ENCODE data around the gene CFAP161.

CFAP161 gene

DNA sequence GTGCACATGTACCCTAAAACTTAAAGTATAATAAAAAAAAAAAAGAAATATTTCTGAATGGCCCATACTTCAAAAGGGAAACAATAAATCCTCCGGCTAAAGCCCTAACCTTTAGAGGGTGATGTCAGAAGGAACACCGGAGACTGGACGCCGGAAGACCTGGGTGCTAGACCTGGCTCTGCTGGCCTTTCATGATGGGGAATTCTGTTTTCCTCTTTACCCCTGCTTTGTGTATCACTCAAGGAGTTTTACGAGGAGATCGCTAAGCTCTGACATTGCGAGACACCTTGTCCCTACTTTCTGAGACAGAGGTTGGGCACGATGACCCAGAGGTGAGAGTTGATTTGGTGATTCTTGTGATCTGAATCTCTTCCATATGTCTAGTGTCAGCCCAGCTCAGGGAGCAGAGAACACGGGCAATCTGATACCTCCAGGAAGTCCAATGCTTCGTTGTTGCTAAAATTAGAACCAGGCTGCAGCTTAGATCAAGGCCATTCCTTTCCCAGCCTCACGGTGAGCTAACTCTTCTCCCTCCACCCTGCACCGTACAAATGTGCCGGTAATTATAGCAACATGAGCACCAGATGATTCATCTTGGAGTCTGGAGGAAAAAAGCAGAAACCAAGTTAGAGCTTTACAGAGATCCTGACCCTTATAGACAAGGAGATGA is 42.0 kb upstream of the CFAP161 start:
- no peaks in the 10 kb centered on the region for H3K9me3 ChIP-seq (ENCODE audit: insufficient read depth, low read length, severe bottlenecking)
- H3K4me1 ChIP-seq (ENCODE audit: insufficient read depth, low read length): no peaks in the 10 kb centered on the region
- DNase-seq: no peak
- no peaks in the 10 kb centered on the region for H3K36me3 ChIP-seq (ENCODE audit: insufficient read depth, low read length)
- ATAC-seq (ENCODE audit: insufficient read depth, low read depth): no peak
- no peaks in the 10 kb centered on the region for H3K79me2 ChIP-seq (ENCODE audit: insufficient read depth, low read length)
- H2AFZ ChIP-seq (ENCODE audit: low read depth, low read length): no peak overlapping the region
- no peak overlapping the region for H3K4me3 ChIP-seq (ENCODE audit: low read depth in 1 of 2, low read length in 2 of 2)
- no peaks in the 10 kb centered on the region for H4K20me1 ChIP-seq (ENCODE audit: insufficient read depth, low read length)
- TF ChIP-seq, protein P1, sequence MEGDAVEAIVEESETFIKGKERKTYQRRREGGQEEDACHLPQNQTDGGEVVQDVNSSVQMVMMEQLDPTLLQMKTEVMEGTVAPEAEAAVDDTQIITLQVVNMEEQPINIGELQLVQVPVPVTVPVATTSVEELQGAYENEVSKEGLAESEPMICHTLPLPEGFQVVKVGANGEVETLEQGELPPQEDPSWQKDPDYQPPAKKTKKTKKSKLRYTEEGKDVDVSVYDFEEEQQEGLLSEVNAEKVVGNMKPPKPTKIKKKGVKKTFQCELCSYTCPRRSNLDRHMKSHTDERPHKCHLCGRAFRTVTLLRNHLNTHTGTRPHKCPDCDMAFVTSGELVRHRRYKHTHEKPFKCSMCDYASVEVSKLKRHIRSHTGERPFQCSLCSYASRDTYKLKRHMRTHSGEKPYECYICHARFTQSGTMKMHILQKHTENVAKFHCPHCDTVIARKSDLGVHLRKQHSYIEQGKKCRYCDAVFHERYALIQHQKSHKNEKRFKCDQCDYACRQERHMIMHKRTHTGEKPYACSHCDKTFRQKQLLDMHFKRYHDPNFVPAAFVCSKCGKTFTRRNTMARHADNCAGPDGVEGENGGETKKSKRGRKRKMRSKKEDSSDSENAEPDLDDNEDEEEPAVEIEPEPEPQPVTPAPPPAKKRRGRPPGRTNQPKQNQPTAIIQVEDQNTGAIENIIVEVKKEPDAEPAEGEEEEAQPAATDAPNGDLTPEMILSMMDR (IDR thresholded peaks at IDR 0.05; ENCODE audit: borderline replicate concordance, extremely low read depth, low read length, poor library complexity, severe bottlenecking): no peak
- TF ChIP-seq EZH2 (IDR thresholded peaks at IDR 0.05; ENCODE audit: borderline replicate concordance, low read depth, low read length, severe bottlenecking): no peak
- no peak overlapping the region for H3K9ac ChIP-seq (ENCODE audit: low read depth, low read length)
- H3K4me2 ChIP-seq (ENCODE audit: insufficient read depth, low read length): no peak overlapping the region
- H3K27me3 ChIP-seq (ENCODE audit: insufficient read depth, low read length, poor library complexity): no peaks in the 10 kb centered on the region
- no peak overlapping the region for H3K27ac ChIP-seq (ENCODE audit: low read length)

DNA sequence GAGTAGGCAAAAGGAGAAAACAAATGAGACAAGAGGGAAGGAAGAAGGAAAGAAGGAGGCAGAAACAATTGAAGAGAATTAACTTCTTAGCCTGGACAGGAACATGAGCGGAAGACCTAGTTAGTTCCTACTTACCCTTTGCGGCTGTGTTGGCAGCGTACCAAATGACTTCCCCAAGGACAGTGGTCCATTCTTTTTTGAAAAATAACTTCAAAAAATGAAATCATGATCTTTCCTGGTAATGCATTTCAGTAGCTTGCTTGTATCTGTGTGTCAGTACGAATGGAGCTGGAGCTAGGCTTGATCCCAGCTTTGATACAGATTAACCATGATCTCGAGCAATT is 41.5 kb upstream of the CFAP161 start:
- Histone ChIP-seq H3K36me3 (ENCODE audit: insufficient read depth, low read length) (no peaks in the 10 kb centered on the region), H2AFZ (ENCODE audit: low read depth, low read length) (no peak overlapping the region), H3K4me2 (ENCODE audit: insufficient read depth, low read length) (no peak overlapping the region), H4K20me1 (ENCODE audit: insufficient read depth, low read length) (no peaks in the 10 kb centered on the region), H3K4me1 (ENCODE audit: insufficient read depth, low read length) (no peaks in the 10 kb centered on the region), H3K79me2 (ENCODE audit: insufficient read depth, low read length) (no peaks in the 10 kb centered on the region), H3K4me3 (ENCODE audit: low read depth in 1 of 2, low read length in 2 of 2) (no peak overlapping the region), H3K9ac (ENCODE audit: low read depth, low read length) (no peak overlapping the region), H3K27me3 (ENCODE audit: insufficient read depth, low read length, poor library complexity) (no peaks in the 10 kb centered on the region), H3K9me3 (ENCODE audit: insufficient read depth, low read length, severe bottlenecking) (no peaks in the 10 kb centered on the region), H3K27ac (ENCODE audit: low read length) (no peak overlapping the region)
- no peak for TF ChIP-seq EZH2 (IDR thresholded peaks at IDR 0.05; ENCODE audit: borderline replicate concordance, low read depth, low read length, severe bottlenecking)
- TF ChIP-seq, protein P1 (IDR thresholded peaks at IDR 0.05; ENCODE audit: borderline replicate concordance, extremely low read depth, low read length, poor library complexity, severe bottlenecking): no peak
- DNase-seq (no peak), ATAC-seq (ENCODE audit: insufficient read depth, low read depth) (no peak)

DNA sequence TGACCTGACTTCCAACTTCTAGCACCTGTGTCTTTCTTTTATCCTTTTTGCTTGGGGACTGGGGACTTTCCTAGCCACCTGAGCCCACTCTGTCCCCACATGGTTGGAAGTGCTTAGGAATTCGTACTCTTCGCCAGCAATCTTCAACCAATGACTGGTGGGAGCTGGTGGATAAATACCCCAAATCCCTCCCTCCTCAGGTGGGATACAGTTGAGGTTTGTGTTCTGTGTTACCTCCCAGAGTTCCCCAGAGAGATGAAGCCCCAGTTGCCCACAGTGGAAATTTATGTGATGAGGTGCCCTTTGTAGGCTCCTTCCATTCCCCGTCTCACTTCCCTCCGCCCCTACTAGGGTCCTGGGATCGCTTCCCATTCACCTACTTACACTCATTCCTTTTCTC is 40.1 kb upstream of the CFAP161 start:
- no peak overlapping the region for H3K9ac ChIP-seq (ENCODE audit: low read depth, low read length)

More for the DNA sequence above, 40.1 kb upstream of the CFAP161 start:
- Histone ChIP-seq H3K27me3 (ENCODE audit: insufficient read depth, low read length, poor library complexity) (no peaks in the 10 kb centered on the region), H3K79me2 (ENCODE audit: insufficient read depth, low read length) (no peaks in the 10 kb centered on the region), H4K20me1 (ENCODE audit: insufficient read depth, low read length) (no peaks in the 10 kb centered on the region), H3K4me2 (ENCODE audit: insufficient read depth, low read length) (no peak overlapping the region), H3K36me3 (ENCODE audit: insufficient read depth, low read length) (no peaks in the 10 kb centered on the region), H3K4me1 (ENCODE audit: insufficient read depth, low read length) (no peaks in the 10 kb centered on the region), H3K27ac (ENCODE audit: low read length) (no peak overlapping the region), H3K4me3 (ENCODE audit: low read depth in 1 of 2, low read length in 2 of 2) (no peak overlapping the region), H3K9me3 (ENCODE audit: insufficient read depth, low read length, severe bottlenecking) (no peaks in the 10 kb centered on the region), H2AFZ (ENCODE audit: low read depth, low read length) (no peak overlapping the region)
- ATAC-seq (ENCODE audit: insufficient read depth, low read depth) (no peak), DNase-seq (no peak)
- no peak for TF ChIP-seq EZH2 (IDR thresholded peaks at IDR 0.05; ENCODE audit: borderline replicate concordance, low read depth, low read length, severe bottlenecking)
- TF ChIP-seq, protein P1 (IDR thresholded peaks at IDR 0.05; ENCODE audit: borderline replicate concordance, extremely low read depth, low read length, poor library complexity, severe bottlenecking): no peak
